Esophagus muscularis mucosa (tissue), 4 donors: ENCODE measurements around the gene SMIM14. TPM values are rescaled to one million over a fixed set of nuclear protein-coding genes. Genes with fewer than 3 reads are reported as not detected.
"Not testable (repeated sequence)": the region's sequence is repeated elsewhere in the genome, so short reads cannot be mapped to it uniquely, and the experiment has no call there.

Source experiments
- DNase-seq: peaks from one replicate; pipeline ENCODE4 v3.0.0-alpha.2; 2017; ENCODE audit errors: extremely low spot score
- H3K27ac ChIP-seq, 4 donors: fragments of 200-600 bp; sonication (generic); replicated peaks in 1 of 4; 1 replicate in 3 of 4; 2 replicates in 1 of 4; pipeline ENCODE4 v1.5.1; 2016 to 2019; ENCODE audit warnings: mild to moderate bottlenecking in 1 of 4
- H3K27me3 ChIP-seq, 4 donors: fragments of 200-600 bp; sonication (generic); one replicate each; pipeline versions ENCODE4 v1.5.1 to v1.6.0; 2016 to 2019
- H3K36me3 ChIP-seq, 4 donors: fragments of 200-600 bp; sonication (generic); one replicate each; pipeline ENCODE4 v1.5.1; 2016 to 2019
- H3K4me1 ChIP-seq, 4 donors: fragments of 200-600 bp; sonication (generic); one replicate each; pipeline ENCODE4 v1.5.1; 2016 to 2019
- H3K4me3 ChIP-seq, 4 donors: fragments of 200-600 bp; sonication (generic); 1 replicate in 2 of 4; 2 replicates in 2 of 4; pipeline ENCODE4 v1.5.1; 2016 to 2019; ENCODE audit warnings: mild to moderate bottlenecking in 4 of 4, moderate library complexity in 1 of 4
- H3K9me3 ChIP-seq, 4 donors: fragments of 200-600 bp; sonication (generic); 1 replicate in 3 of 4; 2 replicates in 1 of 4; pipeline ENCODE4 v1.5.1; 2016 to 2019
- EP300 ChIP-seq: sonication (generic); formaldehyde crosslinking; IDR thresholded peaks from one replicate; pipeline ENCODE4 v1.6.1; 2017; ENCODE audit warnings: antibody characterized with exemption
- POLR2A ChIP-seq: fragments of 450-650 bp; IDR thresholded peaks from one replicate; pipeline ENCODE4 v1.6.1; 2017; ENCODE audit warnings: antibody characterized with exemption, moderate library complexity, mild to moderate bottlenecking, low read depth
- POLR2AphosphoS5 ChIP-seq, 2 donors: sonication (generic); formaldehyde crosslinking; IDR thresholded peaks; one replicate each; pipeline ENCODE4 v1.6.1; 2017; ENCODE audit warnings: antibody characterized with exemption in 2 of 2
- WGBS: methylation state at CpG from one replicate; pipeline ENCODE4 v1.1.5; 2018; 5-methylcytosine and 5-hydroxymethylcytosine counted together
- intact Hi-C: fragments of 100-400 bp; cut with DNase I; formaldehyde crosslinking; loops from one replicate; pipeline ENCODE4 v1.15.1; 2023
- total RNA-seq, 4 donors: library from RNA; depleted of rRNA; stranded (reverse); fragments of >200 nt; gene quantifications; one replicate each; pipeline versions ENCODE4 v1.1.0 to v1.2.1, GENCODE V29; 2016
- TF ChIP-seq, protein P1 (sequence below), 3 experiments: fragments of 200-600 bp in 2 of 3; fragments of 450-650 bp in 1 of 3; sonication (generic) in 2 of 3; IDR thresholded peaks; one replicate each; pipeline ENCODE4 v1.5.1; 2017 to 2019; ENCODE audit warnings: antibody characterized with exemption in 3 of 3, mild to moderate bottlenecking in 2 of 3, moderate library complexity in 1 of 3

SMIM14 gene
- total RNA-seq, 4 donors from 2014 or later: 27.3 to 39.0 (median 29.6) TPM

DNA sequence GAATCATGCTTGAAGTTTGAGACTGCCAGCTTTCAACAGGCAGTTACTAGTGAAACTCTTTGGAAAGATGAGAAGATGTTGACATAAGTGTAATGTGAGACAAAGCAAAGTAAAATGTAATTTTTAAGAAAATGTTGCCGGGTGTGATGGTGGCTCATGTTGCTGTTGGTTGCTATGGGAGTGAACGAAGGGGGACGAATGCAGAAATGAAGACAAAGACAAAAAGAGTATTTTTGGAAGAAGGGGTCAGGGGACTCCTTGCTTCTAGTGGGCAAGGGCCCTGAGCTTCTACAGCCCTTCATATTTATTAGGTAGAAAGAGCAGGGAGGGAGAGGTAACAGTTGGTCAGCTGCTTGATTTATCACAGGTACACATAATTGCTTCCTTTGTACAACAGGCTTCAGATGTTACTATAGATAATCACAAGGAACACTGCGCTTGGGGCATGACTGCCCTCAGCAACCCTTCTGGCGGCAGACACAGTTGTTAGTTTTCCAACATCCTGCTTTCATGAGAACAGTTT is 99.5 kb downstream of the SMIM14 start:
- Histone ChIP-seq H3K36me3 (peaks cover 0 to 18% (median 12%) of the 10 kb centered on the region in 4 donors), H3K9me3 (no peaks in the 10 kb centered on the region), H3K27ac (no peak overlapping the region), H3K4me1 (no peaks in the 10 kb centered on the region), H3K27me3 (no peaks in the 10 kb centered on the region), H3K4me3 (no peak overlapping the region)
- no peak for DNase-seq
- 94% methylated on average over 5 of the region's 5 CpGs for WGBS
- TF ChIP-seq POLR2AphosphoS5 (IDR thresholded peaks at IDR 0.05): no peak
- TF ChIP-seq POLR2A: no peak
- no peak for TF ChIP-seq EP300
- TF ChIP-seq, protein P1, sequence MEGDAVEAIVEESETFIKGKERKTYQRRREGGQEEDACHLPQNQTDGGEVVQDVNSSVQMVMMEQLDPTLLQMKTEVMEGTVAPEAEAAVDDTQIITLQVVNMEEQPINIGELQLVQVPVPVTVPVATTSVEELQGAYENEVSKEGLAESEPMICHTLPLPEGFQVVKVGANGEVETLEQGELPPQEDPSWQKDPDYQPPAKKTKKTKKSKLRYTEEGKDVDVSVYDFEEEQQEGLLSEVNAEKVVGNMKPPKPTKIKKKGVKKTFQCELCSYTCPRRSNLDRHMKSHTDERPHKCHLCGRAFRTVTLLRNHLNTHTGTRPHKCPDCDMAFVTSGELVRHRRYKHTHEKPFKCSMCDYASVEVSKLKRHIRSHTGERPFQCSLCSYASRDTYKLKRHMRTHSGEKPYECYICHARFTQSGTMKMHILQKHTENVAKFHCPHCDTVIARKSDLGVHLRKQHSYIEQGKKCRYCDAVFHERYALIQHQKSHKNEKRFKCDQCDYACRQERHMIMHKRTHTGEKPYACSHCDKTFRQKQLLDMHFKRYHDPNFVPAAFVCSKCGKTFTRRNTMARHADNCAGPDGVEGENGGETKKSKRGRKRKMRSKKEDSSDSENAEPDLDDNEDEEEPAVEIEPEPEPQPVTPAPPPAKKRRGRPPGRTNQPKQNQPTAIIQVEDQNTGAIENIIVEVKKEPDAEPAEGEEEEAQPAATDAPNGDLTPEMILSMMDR (IDR thresholded peaks at IDR 0.05): no peak
- intact Hi-C loops: no loop called here

DNA sequence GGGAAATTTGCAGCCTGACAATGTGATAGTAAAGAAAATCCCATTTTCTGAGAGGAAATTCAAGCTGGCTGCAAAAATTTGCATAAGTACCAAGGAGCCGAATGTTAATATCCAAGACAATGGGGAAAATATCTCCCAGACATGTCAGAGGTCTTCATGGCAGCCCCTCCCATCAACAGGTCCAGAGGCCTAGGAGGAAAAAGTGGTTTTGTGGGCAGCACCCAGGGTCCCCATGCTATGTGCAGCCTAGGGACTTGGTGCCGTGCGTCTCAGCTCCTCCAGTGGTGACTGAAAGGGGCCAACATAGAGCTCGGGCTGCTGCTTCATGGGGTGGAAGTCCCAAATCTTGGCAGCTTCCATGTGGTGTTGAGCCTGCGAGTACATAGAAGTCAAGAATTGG is 105.1 kb downstream of the SMIM14 start:
- peaks cover 0 to 40% (median 22%) of the 10 kb centered on the region in 4 donors for H3K36me3 ChIP-seq

DNA sequence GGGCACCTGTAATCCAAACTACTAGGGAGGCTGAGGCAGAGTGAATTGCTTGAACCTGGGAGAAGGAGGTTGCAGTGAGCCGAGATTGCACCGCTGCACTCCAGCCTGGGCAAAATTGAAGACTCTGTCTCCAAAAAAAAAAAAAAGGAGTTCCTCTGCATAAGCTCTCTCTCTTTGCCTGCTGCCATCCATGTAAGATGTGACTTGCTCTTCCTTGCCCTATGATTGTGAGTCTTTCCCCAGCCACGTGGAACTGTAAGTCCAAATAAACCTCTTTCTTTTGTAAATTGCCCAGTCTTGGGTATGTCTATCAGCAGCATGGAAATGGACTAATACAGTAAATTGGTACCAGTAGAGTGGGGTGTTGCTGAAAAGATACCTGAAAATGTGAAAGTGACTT is 106.4 kb downstream of the SMIM14 start:
- not testable (repeated sequence) for H3K9me3 ChIP-seq, DNase-seq, H3K27me3 ChIP-seq, H3K4me3 ChIP-seq, H3K27ac ChIP-seq
- WGBS: 98% methylated on average over 3 of the region's 3 CpGs
- intact Hi-C loops: loop anchor here (5.0 kb wide), 1 partner anchor 95 kb away; no protein-coding TSS in a partner anchor
- Histone ChIP-seq H3K4me1 (peaks cover 11 to 14% (median 12%) of the 10 kb centered on the region in 4 donors), H3K36me3 (peaks cover 0 to 40% (median 22%) of the 10 kb centered on the region in 4 donors)

More for the DNA sequence above, 105.1 kb downstream of the SMIM14 start:
- Histone ChIP-seq H3K27me3 (no peaks in the 10 kb centered on the region), H3K27ac (no peak overlapping the region), H3K4me3 (no peak overlapping the region), H3K9me3 (no peaks in the 10 kb centered on the region), H3K4me1 (peaks cover 5 to 9% (median 7%) of the 10 kb centered on the region in 4 donors)
- no peak for DNase-seq
- TF ChIP-seq, protein P1 (IDR thresholded peaks at IDR 0.05): no peak
- no peak for TF ChIP-seq POLR2A
- no peak for TF ChIP-seq POLR2AphosphoS5 (IDR thresholded peaks at IDR 0.05)
- no peak for TF ChIP-seq EP300
- 91% methylated on average over 5 of the region's 5 CpGs for WGBS
- intact Hi-C loops: loop anchor here (5.0 kb wide), 1 partner anchor 94 kb away; no protein-coding TSS in a partner anchor

DNA sequence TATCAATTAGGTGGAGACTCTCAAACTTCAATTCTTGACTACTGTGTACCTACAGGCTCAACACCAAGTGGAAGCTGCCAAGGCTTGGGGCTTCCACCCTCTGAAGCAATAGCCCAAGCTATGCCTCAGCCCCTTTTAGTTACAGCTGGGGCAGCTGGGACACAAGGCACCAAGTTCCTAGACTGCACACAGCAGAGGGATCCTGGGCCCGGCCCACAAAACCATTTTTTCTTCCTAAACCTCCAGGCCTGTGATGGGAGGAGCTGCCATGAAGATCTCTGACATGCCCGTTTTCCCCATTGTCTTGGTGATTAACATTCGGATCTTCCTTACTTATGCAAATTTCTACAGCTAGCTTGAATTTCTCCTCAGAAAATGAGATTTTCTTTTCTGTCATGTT is 108.0 kb downstream of the SMIM14 start:
- Histone ChIP-seq H3K36me3 (peaks cover 0 to 35% (median 22%) of the 10 kb centered on the region in 4 donors), H3K27ac (no peak overlapping the region), H3K9me3 (no peaks in the 10 kb centered on the region), H3K27me3 (no peaks in the 10 kb centered on the region), H3K4me3 (no peak overlapping the region), H3K4me1 (peaks cover 19 to 25% (median 23%) of the 10 kb centered on the region in 4 donors)
- TF ChIP-seq POLR2A (no peak), EP300 (no peak), POLR2AphosphoS5 (IDR thresholded peaks at IDR 0.05) (no peak)
- TF ChIP-seq, protein P1 (IDR thresholded peaks at IDR 0.05): no peak
- no peak for DNase-seq
- intact Hi-C loops: loop anchor here (5.0 kb wide), 1 partner anchor 97 kb away; no protein-coding TSS in a partner anchor
- 76% methylated on average over 3 of the region's 3 CpGs for WGBS

DNA sequence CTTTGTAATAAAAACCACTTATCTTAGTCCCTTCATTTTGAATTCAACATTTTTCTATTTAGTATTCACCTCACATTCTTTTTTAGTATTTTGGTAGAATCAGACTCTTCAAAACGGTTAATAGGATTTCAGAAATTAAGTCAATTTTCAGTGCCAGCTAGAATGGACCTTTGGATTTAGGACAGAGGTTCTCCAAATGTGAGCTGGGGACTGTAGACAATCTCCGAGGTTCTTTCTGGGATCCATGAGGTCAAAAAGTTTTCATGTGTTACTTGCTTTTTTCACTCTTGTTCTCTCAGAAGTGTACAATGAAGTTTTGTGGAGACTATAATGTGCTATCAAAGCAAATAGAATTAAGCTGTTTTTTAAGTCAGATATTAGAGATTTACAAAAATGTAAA is 109.1 kb downstream of the SMIM14 start:
- Histone ChIP-seq H3K27ac (no peak overlapping the region), H3K27me3 (no peaks in the 10 kb centered on the region), H3K4me3 (no peak overlapping the region), H3K4me1 (peaks cover 19 to 32% (median 29%) of the 10 kb centered on the region in 4 donors), H3K9me3 (no peaks in the 10 kb centered on the region), H3K36me3 (peaks cover 0 to 28% (median 20%) of the 10 kb centered on the region in 4 donors)
- intact Hi-C loops: loop anchor here (2.0 to 5.0 kb wide), 4 partner anchors 72 to 347 kb away; partner anchors contain the start of genes LIAS, RPL9, SMIM14 and UBE2K
- no peak for TF ChIP-seq POLR2AphosphoS5 (IDR thresholded peaks at IDR 0.05)
- no peak for TF ChIP-seq POLR2A
- TF ChIP-seq EP300: no peak
- TF ChIP-seq, protein P1 (IDR thresholded peaks at IDR 0.05): no peak
- DNase-seq: no peak
- WGBS: 88% methylated on average over 2 of the region's 2 CpGs
